Colonic mucosa (tissue), 4 donors: ENCODE measurements around the gene FHL2. TPM values are rescaled to one million over a fixed set of nuclear protein-coding genes. Genes with fewer than 3 reads are reported as not detected.

ENCODE experiments used
- DNase-seq: peaks from one replicate; pipeline ENCODE4 v3.0.0-alpha.2; 2020
- H3K27ac ChIP-seq: fragments of 200-600 bp; one replicate; pipeline ENCODE4 v1.8.0; 2021
- H3K27me3 ChIP-seq: fragments of 200-600 bp; one replicate; pipeline ENCODE4 v1.8.0; 2021
- H3K36me3 ChIP-seq: fragments of 200-600 bp; one replicate; pipeline ENCODE4 v1.8.0; 2021
- H3K4me1 ChIP-seq: fragments of 200-600 bp; one replicate; pipeline ENCODE4 v1.8.0; 2021; ENCODE audit warnings: mild to moderate bottlenecking
- H3K4me3 ChIP-seq: fragments of 200-600 bp; one replicate; pipeline ENCODE4 v1.8.0; 2021
- H3K9ac ChIP-seq, 2 donors: one replicate each; pipeline ENCODE4 v1.7.0; 2013; ENCODE audit warnings: control low read depth in 2 of 2, low read depth in 2 of 2, low read length in 2 of 2
- H3K9me3 ChIP-seq: fragments of 200-600 bp; one replicate; pipeline ENCODE4 v1.8.0; 2021
- CTCF ChIP-seq: fragments of 200-600 bp; IDR thresholded peaks from one replicate; pipeline ENCODE4 v1.8.0; 2022; ENCODE audit warnings: antibody characterized with exemption, mild to moderate bottlenecking
- intact Hi-C: fragments of 100-400 bp; cut with DNase I; formaldehyde crosslinking; loops from one replicate; pipeline ENCODE4 v1.14.1; 2022
- total RNA-seq, 2 donors: library from RNA; stranded (reverse); fragmentation: NEBNext Ultra II Directional in 1 of 2; extraction: Animal tissue kit (Norgen Biotek cat#: 25700) in 1 of 2; gene quantifications; one replicate each; pipeline ENCODE4 v1.2.1, GENCODE V29; 2021
- donor health status: healthy.
- donor health status: DM: no; HTN: no; CAD: no.
- donor health status: DM: no; HTN: no; CAD: no.

Gene FHL2
- total RNA-seq, 2 donors from 2014 or later = 103 to 212 TPM

- H3K9ac ChIP-seq = no peak overlapping the region
- no peaks in the 10 kb centered on the region for H3K27me3 ChIP-seq
- no peak overlapping the region for H3K27ac ChIP-seq
- no peaks in the 10 kb centered on the region for H3K4me1 ChIP-seq
- intact Hi-C loops = no loop called here
- peaks cover 7% of the 10 kb centered on the region for H3K36me3 ChIP-seq
- no peak overlapping the region for H3K4me3 ChIP-seq
- DNase-seq = no peak
- TF ChIP-seq CTCF = no peak
- H3K9me3 ChIP-seq = no peaks in the 10 kb centered on the region
Observed at GRCh38 chr2:105368759-105369408, 30.0 kb downstream of the FHL2 start.

GRCh38 chr2:105365206-105365605 is 33.6 kb downstream of the FHL2 start:
- no peak for TF ChIP-seq CTCF
- DNase-seq = no peak
- H3K9me3 ChIP-seq = no peaks in the 10 kb centered on the region
- H3K27me3 ChIP-seq = no peaks in the 10 kb centered on the region
- no peak overlapping the region for H3K27ac ChIP-seq
- peaks cover 22% of the 10 kb centered on the region for H3K36me3 ChIP-seq
- intact Hi-C loops = no loop called here
- H3K4me1 ChIP-seq = no peaks in the 10 kb centered on the region
- no peak overlapping the region for H3K4me3 ChIP-seq
- no peak overlapping the region for H3K9ac ChIP-seq

GRCh38 chr2:105364436-105365139 is 34.3 kb downstream of the FHL2 start:
- intact Hi-C loops = no loop called here
- no peaks in the 10 kb centered on the region for H3K27me3 ChIP-seq
- no peaks in the 10 kb centered on the region for H3K9me3 ChIP-seq
- H3K36me3 ChIP-seq = peaks cover 22% of the 10 kb centered on the region
- H3K9ac ChIP-seq = no peak overlapping the region
- DNase-seq = no peak
- H3K27ac ChIP-seq = no peak overlapping the region
- no peak overlapping the region for H3K4me3 ChIP-seq
- no peaks in the 10 kb centered on the region for H3K4me1 ChIP-seq
- TF ChIP-seq CTCF = no peak

GRCh38 chr2:105362862-105363591 is 35.8 kb downstream of the FHL2 start:
- Histone ChIP-seq H3K36me3 (peaks cover 25% of the 10 kb centered on the region), H3K4me3 (no peak overlapping the region), H3K4me1 (no peaks in the 10 kb centered on the region), H3K9me3 (no peaks in the 10 kb centered on the region), H3K27ac (no peak overlapping the region), H3K9ac (no peak overlapping the region), H3K27me3 (no peaks in the 10 kb centered on the region)
- intact Hi-C loops = no loop called here
- no peak for DNase-seq
- no peak for TF ChIP-seq CTCF

GRCh38 chr2:105361102-105361889 is 37.6 kb downstream of the FHL2 start:
- no peak overlapping the region for H3K4me3 ChIP-seq
- intact Hi-C loops = no loop called here
- no peaks in the 10 kb centered on the region for H3K27me3 ChIP-seq
- H3K27ac ChIP-seq = no peak overlapping the region
- TF ChIP-seq CTCF = no peak
- no peak for DNase-seq
- no peaks in the 10 kb centered on the region for H3K4me1 ChIP-seq
- no peaks in the 10 kb centered on the region for H3K9me3 ChIP-seq
- H3K36me3 ChIP-seq = peaks cover 25% of the 10 kb centered on the region
- H3K9ac ChIP-seq = no peak overlapping the region
